ENCODE measurements around the gene RNF13. TPM values are rescaled to one million over a fixed set of nuclear protein-coding genes. Genes with fewer than 3 reads are reported as not detected.
"Not testable (repeated sequence)": the region's sequence is repeated elsewhere in the genome, so short reads cannot be mapped to it uniquely, and the experiment has no call there.

RNF13 gene
- total and polyA plus RNA-seq, 9 donors: 49.4 to 89.4 (median 54.1) TPM

DNA sequence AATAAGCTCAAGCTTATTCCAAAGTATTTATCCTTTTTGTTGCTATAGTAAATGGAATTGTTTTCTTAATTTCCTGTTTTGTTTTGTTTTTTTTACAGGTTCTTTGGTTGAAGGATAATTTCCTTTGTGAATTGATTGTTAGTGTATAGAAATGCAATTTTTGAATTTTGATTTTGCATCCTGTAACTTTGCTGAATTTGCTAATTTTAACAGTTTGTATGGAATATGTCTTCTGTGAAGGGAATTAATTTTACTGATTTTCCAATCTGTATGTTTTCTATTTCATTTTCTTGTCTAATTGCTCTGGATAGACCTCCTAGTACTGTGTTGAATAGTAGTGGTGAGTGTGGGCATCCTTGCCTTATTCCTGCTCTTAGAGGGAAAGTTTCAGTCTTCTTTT, 129.4 kb downstream of the RNF13 start:
- intact Hi-C loops (cut with DNase I): no loop called here
- no peak for DNase-seq
- TF ChIP-seq, protein P1, sequence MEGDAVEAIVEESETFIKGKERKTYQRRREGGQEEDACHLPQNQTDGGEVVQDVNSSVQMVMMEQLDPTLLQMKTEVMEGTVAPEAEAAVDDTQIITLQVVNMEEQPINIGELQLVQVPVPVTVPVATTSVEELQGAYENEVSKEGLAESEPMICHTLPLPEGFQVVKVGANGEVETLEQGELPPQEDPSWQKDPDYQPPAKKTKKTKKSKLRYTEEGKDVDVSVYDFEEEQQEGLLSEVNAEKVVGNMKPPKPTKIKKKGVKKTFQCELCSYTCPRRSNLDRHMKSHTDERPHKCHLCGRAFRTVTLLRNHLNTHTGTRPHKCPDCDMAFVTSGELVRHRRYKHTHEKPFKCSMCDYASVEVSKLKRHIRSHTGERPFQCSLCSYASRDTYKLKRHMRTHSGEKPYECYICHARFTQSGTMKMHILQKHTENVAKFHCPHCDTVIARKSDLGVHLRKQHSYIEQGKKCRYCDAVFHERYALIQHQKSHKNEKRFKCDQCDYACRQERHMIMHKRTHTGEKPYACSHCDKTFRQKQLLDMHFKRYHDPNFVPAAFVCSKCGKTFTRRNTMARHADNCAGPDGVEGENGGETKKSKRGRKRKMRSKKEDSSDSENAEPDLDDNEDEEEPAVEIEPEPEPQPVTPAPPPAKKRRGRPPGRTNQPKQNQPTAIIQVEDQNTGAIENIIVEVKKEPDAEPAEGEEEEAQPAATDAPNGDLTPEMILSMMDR (IDR thresholded peaks at IDR 0.05): no peak
- TF ChIP-seq POLR2A (IDR thresholded peaks at IDR 0.05): no peak
- TF ChIP-seq EP300 (IDR thresholded peaks at IDR 0.05): no peak
- Histone ChIP-seq H3K27ac (no peak overlapping the region), H3K9me3 (no peaks in the 10 kb centered on the region), H3K27me3 (no peaks in the 10 kb centered on the region), H3K4me3 (no peak overlapping the region), H3K4me1 (ENCODE audit: insufficient read depth) (no peaks in the 10 kb centered on the region), H3K36me3 (no peaks in the 10 kb centered on the region)

DNA sequence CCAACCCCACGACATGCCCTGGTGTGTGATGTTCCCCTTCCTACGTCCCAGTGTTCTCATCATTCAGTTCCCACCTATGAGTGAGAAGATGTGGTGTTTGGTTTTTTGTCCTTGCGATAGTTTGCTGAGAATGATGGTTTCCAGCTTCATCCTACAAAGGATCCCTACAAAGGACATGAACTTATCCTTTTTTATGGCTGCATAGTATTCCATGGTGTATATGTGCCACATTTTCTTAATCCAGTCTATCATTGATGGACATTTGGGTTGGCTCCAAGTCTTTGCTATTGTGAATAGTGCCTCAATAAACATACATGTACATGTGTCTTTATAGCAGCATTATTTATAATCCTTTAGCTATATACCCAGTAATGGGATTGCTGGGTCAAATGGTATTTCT, 131.0 kb downstream of the RNF13 start:
- H3K4me3 ChIP-seq; H3K27me3 ChIP-seq; DNase-seq; H3K9me3 ChIP-seq; intact Hi-C loops (cut with DNase I); H3K27ac ChIP-seq; H3K4me1 ChIP-seq (ENCODE audit: insufficient read depth); H3K36me3 ChIP-seq: not testable (repeated sequence)
- WGBS, 3 donors: 96 to 99% (median 97%) methylated on average over 3 of the region's 3 CpGs

DNA sequence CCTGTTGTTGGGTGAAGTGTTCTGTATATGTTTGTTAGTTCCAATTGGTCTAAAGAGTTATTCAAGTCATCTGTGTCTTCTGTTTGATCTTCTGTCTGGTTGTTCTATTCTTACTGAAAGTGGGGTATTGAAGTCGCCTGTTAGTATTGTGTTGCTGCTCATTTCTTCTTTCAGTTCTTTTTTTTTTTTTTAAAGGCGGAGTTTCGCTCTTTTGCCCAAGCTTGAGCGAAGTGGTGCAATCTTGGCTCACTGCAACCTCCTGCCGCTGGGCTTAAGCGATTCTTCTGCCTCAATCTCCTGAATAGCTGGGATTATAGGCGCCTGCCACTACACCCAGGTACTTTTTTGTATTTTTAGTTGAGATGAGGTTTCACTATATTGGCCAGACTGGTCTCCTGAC, 134.2 kb downstream of the RNF13 start:
- TF ChIP-seq EP300 (IDR thresholded peaks at IDR 0.05): no peak
- TF ChIP-seq, protein P1 (IDR thresholded peaks at IDR 0.05): no peak
- TF ChIP-seq POLR2A (IDR thresholded peaks at IDR 0.05): no peak
- Histone ChIP-seq H3K9me3 (no peaks in the 10 kb centered on the region), H3K36me3 (no peaks in the 10 kb centered on the region), H3K4me1 (ENCODE audit: insufficient read depth) (no peaks in the 10 kb centered on the region), H3K27me3 (no peaks in the 10 kb centered on the region), H3K27ac (no peak overlapping the region), H3K4me3 (no peak overlapping the region)
- WGBS, 3 donors: 95 to 97% (median 96%) methylated on average over 7 of the region's 7 CpGs
- DNase-seq: no peak
- intact Hi-C loops (cut with DNase I): no loop called here

DNA sequence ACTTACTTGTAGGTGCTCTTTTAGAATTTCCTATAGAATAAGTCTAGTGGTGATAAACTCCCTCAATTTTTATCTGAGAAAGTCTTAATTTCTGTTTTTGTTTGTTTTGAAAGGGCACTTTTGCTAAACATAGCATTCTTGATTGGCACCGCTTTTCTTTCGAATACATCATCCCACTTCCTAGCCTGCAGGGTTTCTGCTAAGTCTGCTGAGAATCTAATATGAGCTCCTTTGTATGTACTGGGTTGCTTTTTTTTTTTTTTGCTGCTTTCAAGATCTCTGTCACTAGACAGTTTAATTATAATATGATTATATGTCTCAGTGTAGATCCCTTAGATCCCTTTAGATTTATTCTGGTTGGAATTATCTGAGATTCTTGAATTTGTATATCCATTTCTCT, 136.2 kb downstream of the RNF13 start:
- intact Hi-C loops (cut with DNase I): no loop called here
- 98 to 99% (median 98%) methylated on average over 2 of the region's 2 CpGs for WGBS, 3 donors
- H3K27ac ChIP-seq: no peak overlapping the region
- no peaks in the 10 kb centered on the region for H3K9me3 ChIP-seq
- H3K27me3 ChIP-seq: no peaks in the 10 kb centered on the region
- no peak overlapping the region for H3K4me3 ChIP-seq
- H3K4me1 ChIP-seq (ENCODE audit: insufficient read depth): no peaks in the 10 kb centered on the region
- H3K36me3 ChIP-seq: no peaks in the 10 kb centered on the region
- no peak for DNase-seq
- TF ChIP-seq POLR2A (IDR thresholded peaks at IDR 0.05) (no peak), EP300 (IDR thresholded peaks at IDR 0.05) (no peak)
- TF ChIP-seq, protein P1 (IDR thresholded peaks at IDR 0.05): no peak

DNA sequence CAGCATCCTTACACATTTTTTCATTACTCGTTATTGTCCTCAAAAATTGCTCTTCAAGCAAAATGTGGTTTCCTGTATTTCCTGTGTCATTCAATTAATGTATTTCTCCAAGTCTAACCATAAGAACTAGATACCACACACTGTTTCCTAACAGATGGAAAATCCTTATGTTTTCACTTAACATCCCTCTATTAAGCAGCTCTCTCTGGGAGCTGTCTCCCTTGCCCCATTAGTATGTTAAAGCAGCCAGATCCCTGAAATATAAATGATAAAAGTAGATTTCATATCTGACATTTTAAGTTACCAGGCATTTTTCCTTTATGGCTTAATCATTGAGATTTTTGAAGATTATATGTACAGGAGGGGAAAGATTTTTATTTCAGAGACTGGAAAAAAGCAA, 141.8 kb downstream of the RNF13 start:
- no peaks in the 10 kb centered on the region for H3K9me3 ChIP-seq
- 43 to 60% (median 56%) methylated on average over 1 of the region's 1 CpG for WGBS, 3 donors
- no peak for DNase-seq
- no peak overlapping the region for H3K4me3 ChIP-seq
- no peaks in the 10 kb centered on the region for H3K27me3 ChIP-seq
- TF ChIP-seq, protein P1 (IDR thresholded peaks at IDR 0.05): no peak
- no peak for TF ChIP-seq POLR2A (IDR thresholded peaks at IDR 0.05)
- no peak for TF ChIP-seq EP300 (IDR thresholded peaks at IDR 0.05)
- no peaks in the 10 kb centered on the region for H3K36me3 ChIP-seq
- H3K4me1 ChIP-seq (ENCODE audit: insufficient read depth): no peaks in the 10 kb centered on the region
- intact Hi-C loops (cut with DNase I): no loop called here
- no peak overlapping the region for H3K27ac ChIP-seq
